A673 (cell line): ENCODE measurements around the gene TAGLN2. TPM values are rescaled to one million over a fixed set of nuclear protein-coding genes. Genes with fewer than 3 reads are reported as not detected.

ENCODE experiments used
- BruUV-seq: library from RNA; stranded (reverse); fragments of 400-500 nt; replicated peaks from 2 replicates; lab custom pipeline; 2021; lab: Mats Ljungman, UMichigan
- CTCF ChIA-PET: fragments of 300-600 bp; sonication (Branson Sonifier 250); formaldehyde crosslinking; loops from one replicate; lab custom pipeline; 2022; ENCODE audit warnings: antibody characterized with exemption; lab: Charles Lee
- POLR2A ChIA-PET: fragments of 300-600 bp; sonication (Branson Sonifier 250); formaldehyde crosslinking; loops from one replicate; lab custom pipeline; 2022; ENCODE audit warnings: antibody characterized with exemption; ENCODE audit not compliant: low non-redundant PET; lab: Charles Lee
- DNase-seq: peaks from one replicate; pipeline ENCODE4 v3.0.0-alpha.2; 2015; ENCODE audit warnings: low spot score
- H3K27ac ChIP-seq: fragments of 200-600 bp; sonication (generic); 2 replicates; pipeline ENCODE4 v1.5.1; 2016; ENCODE audit warnings: mixed run types, low read depth, mild to moderate bottlenecking, mixed read lengths, antibody characterized with exemption, low read length; ENCODE audit not compliant: poor library complexity, severe bottlenecking
- H3K27me3 ChIP-seq: fragments of 200-600 bp; sonication (generic); replicated peaks from 2 replicates; pipeline ENCODE4 v1.6.1; 2017; ENCODE audit warnings: mixed run types, low read depth, mild to moderate bottlenecking, mixed read lengths, antibody characterized with exemption, low read length; ENCODE audit not compliant: insufficient read depth, poor library complexity
- H3K36me3 ChIP-seq: fragments of 200-600 bp; sonication (generic); 2 replicates; pipeline ENCODE4 v1.6.1; 2016; ENCODE audit warnings: mixed run types, mild to moderate bottlenecking, mixed read lengths, antibody characterized with exemption, low read length; ENCODE audit not compliant: insufficient read depth, poor library complexity, severe bottlenecking
- H3K4me1 ChIP-seq: fragments of 200-600 bp; sonication (generic); 2 replicates; pipeline ENCODE4 v1.6.1; 2017; ENCODE audit warnings: mixed run types, mild to moderate bottlenecking, mixed read lengths, antibody characterized with exemption, low read length; ENCODE audit not compliant: insufficient read depth, poor library complexity, severe bottlenecking
- H3K4me3 ChIP-seq: fragments of 200-600 bp; sonication (generic); 2 replicates; pipeline ENCODE4 v1.5.1; 2016; ENCODE audit warnings: low read depth, mixed run types, mild to moderate bottlenecking, mixed read lengths, low read length; ENCODE audit not compliant: poor library complexity, severe bottlenecking
- H3K9me3 ChIP-seq: fragments of 200-600 bp; sonication (generic); 2 replicates; pipeline ENCODE4 v1.6.1; 2016; ENCODE audit warnings: mixed run types, low read depth, mild to moderate bottlenecking, mixed read lengths, antibody characterized with exemption, low read length; ENCODE audit not compliant: poor library complexity, severe bottlenecking
- CTCF ChIP-seq: fragments of 300-800, 200-600 bp; sonication (generic); conservative IDR thresholded peaks from 2 replicates; pipeline ENCODE4 v1.5.1; 2017; ENCODE audit warnings: low read depth, mild to moderate bottlenecking, antibody characterized with exemption, low read length, moderate library complexity, mixed read lengths
- EZH2 ChIP-seq: fragments of 200-600 bp; sonication (generic); IDR thresholded peaks from 2 replicates; pipeline ENCODE4 v1.6.1; 2017; ENCODE audit warnings: borderline replicate concordance, low read depth, mild to moderate bottlenecking, mixed read lengths, antibody characterized with exemption, low read length; ENCODE audit not compliant: poor library complexity, severe bottlenecking
- intact Hi-C: fragments of 100-400 bp; cut with micrococcal nuclease; formaldehyde crosslinking; loops from one replicate; pipeline ENCODE4 v1.10.0; 2022; ENCODE audit not compliant: unreplicated experiment
- total RNA-seq: library from RNA; stranded (reverse); gene quantifications from 2 replicates; pipeline ENCODE4 v1.2.3, GENCODE V29; 2021

TAGLN2 gene
- total RNA-seq, 1 experiment from 2014 or later, result 198 TPM

GRCh38 chr1:159961636-159962035 is 36.3 kb upstream of the TAGLN2 start:
- ChIA-PET CTCF (no interaction called here), POLR2A (no interaction called here)
- H3K36me3 ChIP-seq, result no peaks in the 10 kb centered on the region
- no peak for DNase-seq
- TF ChIP-seq EZH2 (no peak), CTCF (no peak)
- peaks cover 19% of the 10 kb centered on the region for H3K27me3 ChIP-seq
- no peak overlapping the region for H3K27ac ChIP-seq
- intact Hi-C loops, result no loop called here
- H3K4me3 ChIP-seq, result no peak overlapping the region
- no peaks in the 10 kb centered on the region for H3K4me1 ChIP-seq
- BruUV-seq, result no TSS peak
- no peaks in the 10 kb centered on the region for H3K9me3 ChIP-seq

GRCh38 chr1:159960721-159961381 is 35.5 kb upstream of the TAGLN2 start:
- TF ChIP-seq EZH2, result no peak
- no peak for TF ChIP-seq CTCF
- Histone ChIP-seq H3K36me3 (no peaks in the 10 kb centered on the region), H3K9me3 (no peaks in the 10 kb centered on the region), H3K27me3 (peaks cover 15% of the 10 kb centered on the region), H3K4me3 (no peak overlapping the region), H3K4me1 (no peaks in the 10 kb centered on the region), H3K27ac (no peak overlapping the region)
- no peak for DNase-seq
- ChIA-PET CTCF (no interaction called here), POLR2A (no interaction called here)
- no TSS peak for BruUV-seq
- intact Hi-C loops, result no loop called here

- DNase-seq, result no peak
- H3K4me1 ChIP-seq, result no peaks in the 10 kb centered on the region
- no peaks in the 10 kb centered on the region for H3K9me3 ChIP-seq
- TF ChIP-seq CTCF, result no peak
- peaks cover 9% of the 10 kb centered on the region for H3K27me3 ChIP-seq
- H3K27ac ChIP-seq, result no peak overlapping the region
- CTCF ChIA-PET, result no interaction called here
- POLR2A ChIA-PET, result no interaction called here
- no peaks in the 10 kb centered on the region for H3K36me3 ChIP-seq
- BruUV-seq, result no TSS peak
- H3K4me3 ChIP-seq, result no peak overlapping the region
- intact Hi-C loops, result no loop called here
Observed at GRCh38 chr1:159959451-159959850, 34.1 kb upstream of the TAGLN2 start.
